Measurements from ENCODE around the gene C9orf85. TPM values are rescaled to one million over a fixed set of nuclear protein-coding genes. Genes with fewer than 3 reads are reported as not detected.

C9orf85 gene
- total RNA-seq, 1 experiment from 2014 or later: 20.2 TPM

GRCh38 chr9:71916834-71917534 lies 5.5 kb downstream of the C9orf85 start:
- POLR2A ChIA-PET: no interaction called here
- CTCF ChIA-PET: no interaction called here
- no peak for ATAC-seq

GRCh38 chr9:71918419-71918818 lies 7.0 kb downstream of the C9orf85 start:
- Mint-ChIP-seq H3K27me3 (ENCODE audit: low read depth) (no peaks in the 10 kb centered on the region), H3K9me3 (peaks cover 28% of the 10 kb centered on the region), H3K4me3 (no peak overlapping the region), H3K36me3 (peaks cover 46% of the 10 kb centered on the region), H3K27ac (peak overlapping the region; percentile 76; the same call in 1 of the 2 replicates), H3K4me1 (peaks cover 71% of the 10 kb centered on the region)
- POLR2A ChIA-PET: no interaction called here
- CTCF ChIA-PET: no interaction called here
- no peak for TF ChIP-seq ZNF512 (CRISPR knock-in tag; IDR thresholded peaks at IDR 0.05; ENCODE audit: borderline replicate concordance)
- TF ChIP-seq EMX1 (CRISPR knock-in tag; IDR thresholded peaks at IDR 0.05): no peak
- no peak for TF ChIP-seq ZNF121 (CRISPR knock-in tag; IDR thresholded peaks at IDR 0.05)
- no peak for TF ChIP-seq ZBTB21 (CRISPR knock-in tag; IDR thresholded peaks at IDR 0.05; ENCODE audit: borderline replicate concordance)
- DNase-seq (ENCODE audit: low spot score): no peak
- no peak for ATAC-seq

More at GRCh38 chr9:71916834-71917534, 5.5 kb downstream of the C9orf85 start:
- no peak for DNase-seq (ENCODE audit: low spot score)
- no peaks in the 10 kb centered on the region for H3K27me3 Mint-ChIP-seq (ENCODE audit: low read depth)
- peaks cover 23% of the 10 kb centered on the region for H3K9me3 Mint-ChIP-seq
- H3K36me3 Mint-ChIP-seq: peaks cover 33% of the 10 kb centered on the region
- H3K27ac Mint-ChIP-seq: 0 out of 2 replicates have a peak overlapping the region, but pooled peaks have one; percentile 50
- TF ChIP-seq CDX4 (CRISPR knock-in tag; IDR thresholded peaks at IDR 0.05; ENCODE audit: borderline replicate concordance) (no peak), SMAD3 (CRISPR knock-in tag; IDR thresholded peaks at IDR 0.05; ENCODE audit: borderline replicate concordance) (no peak), PRRX2 (CRISPR knock-in tag; IDR thresholded peaks at IDR 0.05) (no peak), E2F1 (CRISPR knock-in tag; IDR thresholded peaks at IDR 0.05) (no peak), PREB (CRISPR knock-in tag; IDR thresholded peaks at IDR 0.05; ENCODE audit: borderline replicate concordance) (no peak), ATF6 (CRISPR knock-in tag; IDR thresholded peaks at IDR 0.05) (no peak), SOX15 (CRISPR knock-in tag; IDR thresholded peaks at IDR 0.05) (no peak)
- H3K4me1 Mint-ChIP-seq: peaks cover 64% of the 10 kb centered on the region
- H3K4me3 Mint-ChIP-seq: no peak overlapping the region

GRCh38 chr9:71920456-71921189 lies 9.2 kb downstream of the C9orf85 start:
- CTCF ChIA-PET: interaction anchor here (2.0 kb wide), 1 partner anchor 10 kb away, joined by 11 read pairs; the partner anchor contains the start of genes ABHD17B and C9orf85
- no peak for DNase-seq (ENCODE audit: low spot score)
- H3K27ac Mint-ChIP-seq: peak overlapping the region; percentile 98
- TF ChIP-seq CBFB (CRISPR knock-in tag; IDR thresholded peaks at IDR 0.05; ENCODE audit: low read depth) (no peak), EMX1 (CRISPR knock-in tag; IDR thresholded peaks at IDR 0.05) (no peak), HMGXB4 (CRISPR knock-in tag; IDR thresholded peaks at IDR 0.05) (no peak), CREM (CRISPR knock-in tag; IDR thresholded peaks at IDR 0.05) (no peak), SP1 (CRISPR knock-in tag; conservative IDR thresholded peaks at IDR 0.05) (no peak), AR (CRISPR knock-in tag; IDR thresholded peaks at IDR 0.05) (no peak), ESRRA (CRISPR knock-in tag; IDR thresholded peaks at IDR 0.05; ENCODE audit: borderline replicate concordance) (no peak), ZNF121 (CRISPR knock-in tag; IDR thresholded peaks at IDR 0.05) (no peak), CREB1 (CRISPR knock-in tag; IDR thresholded peaks at IDR 0.05) (no peak)

More at GRCh38 chr9:71920456-71921189, 9.2 kb downstream of the C9orf85 start:
- H3K4me1 Mint-ChIP-seq: peaks cover 75% of the 10 kb centered on the region
- H3K36me3 Mint-ChIP-seq: peaks cover 46% of the 10 kb centered on the region
- peak; percentile 64 for ATAC-seq
- peak overlapping the region; percentile 42 for H3K4me3 Mint-ChIP-seq
- POLR2A ChIA-PET: interaction anchor here (0.7 to 2.6 kb wide), 2 partner anchors 9 to 61 kb away, joined by 3 to 18 read pairs; partner anchors contain the start of genes ABHD17B and C9orf85
- H3K27me3 Mint-ChIP-seq (ENCODE audit: low read depth): no peaks in the 10 kb centered on the region
- H3K9me3 Mint-ChIP-seq: peaks cover 28% of the 10 kb centered on the region

Data from WTC11 (cell line).